ENCODE measurements around the gene PLCH1. TPM values are rescaled to one million over a fixed set of nuclear protein-coding genes. Genes with fewer than 3 reads are reported as not detected.

Gene PLCH1
- total RNA-seq, 1 donor from 2014 or later, result 0.16 TPM

- H3K27ac Mint-ChIP-seq, result no peak overlapping the region
- DNase-seq (ENCODE audit: low spot score), result no peak
- H3K4me3 Mint-ChIP-seq, result no peak overlapping the region
- intact Hi-C loops (cut with micrococcal nuclease), result no loop called here
- no peaks in the 10 kb centered on the region for H3K4me1 Mint-ChIP-seq (ENCODE audit: low read depth)
- peaks cover 3% of the 10 kb centered on the region for H3K9me3 Mint-ChIP-seq
- peaks cover 2% of the 10 kb centered on the region for H3K27me3 Mint-ChIP-seq (ENCODE audit: insufficient read depth)
- H3K36me3 Mint-ChIP-seq (ENCODE audit: low read depth), result no peaks in the 10 kb centered on the region
Observed at GRCh38 chr3:155368786-155369185, 376.1 kb downstream of the PLCH1 start.

DNA sequence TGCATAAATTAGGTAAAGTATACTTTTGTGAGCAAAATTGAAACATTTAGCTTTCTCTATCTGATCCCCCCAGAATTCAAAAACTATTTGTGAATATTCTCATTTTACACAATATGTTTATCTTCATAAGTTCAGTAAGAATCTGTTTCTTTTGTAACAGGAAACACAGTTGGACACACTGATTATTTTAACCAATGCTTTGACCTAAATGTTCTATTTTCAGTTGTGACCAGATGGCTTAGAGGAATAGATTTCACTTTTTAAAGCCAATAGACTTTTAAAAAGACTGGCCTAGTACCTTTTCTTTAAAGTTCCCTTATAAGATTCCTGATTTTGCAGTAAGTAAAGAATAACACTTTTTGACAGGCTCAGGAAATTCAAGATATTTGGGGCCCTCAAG is 377.4 kb downstream of the PLCH1 start:
- Mint-ChIP-seq H3K4me3 (no peak overlapping the region), H3K27me3 (ENCODE audit: insufficient read depth) (peaks cover 2% of the 10 kb centered on the region), H3K36me3 (ENCODE audit: low read depth) (no peaks in the 10 kb centered on the region), H3K9me3 (peaks cover 3% of the 10 kb centered on the region), H3K27ac (no peak overlapping the region), H3K4me1 (ENCODE audit: low read depth) (no peaks in the 10 kb centered on the region)
- intact Hi-C loops (cut with micrococcal nuclease), result no loop called here
- DNase-seq (ENCODE audit: low spot score), result no peak

DNA sequence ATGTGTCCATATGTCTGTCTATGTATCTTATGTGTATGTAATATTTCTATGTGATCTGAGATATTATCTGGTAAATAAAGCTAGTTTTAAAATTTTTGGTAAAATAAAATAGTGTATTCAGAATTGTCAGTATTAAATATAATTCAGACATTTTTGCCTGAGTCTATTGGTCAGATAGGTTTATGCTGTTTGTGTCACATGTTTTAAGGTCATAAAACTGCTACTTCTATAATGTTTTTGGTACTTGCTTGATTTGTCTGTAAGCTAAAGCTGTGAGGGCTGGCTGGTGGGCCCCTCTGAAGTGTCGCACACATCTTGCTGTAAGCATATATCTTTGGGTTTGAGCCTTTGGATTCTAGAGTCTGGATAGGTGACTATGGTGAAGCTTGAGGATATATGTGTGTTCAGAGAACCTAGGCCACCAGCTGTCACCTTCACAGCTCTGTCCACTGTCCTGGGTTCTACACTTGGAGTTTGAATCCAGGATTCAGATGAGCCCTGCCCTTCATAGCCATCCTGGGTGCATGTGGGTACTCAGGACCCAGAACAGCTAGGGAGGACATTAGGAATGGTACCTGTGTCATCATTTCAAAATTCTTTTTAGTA is 379.6 kb downstream of the PLCH1 start:
- no peak for DNase-seq (ENCODE audit: low spot score)
- H3K27me3 Mint-ChIP-seq (ENCODE audit: insufficient read depth), result peaks cover 2% of the 10 kb centered on the region
- H3K36me3 Mint-ChIP-seq (ENCODE audit: low read depth), result no peaks in the 10 kb centered on the region
- H3K27ac Mint-ChIP-seq, result no peak overlapping the region
- H3K9me3 Mint-ChIP-seq, result peaks cover 3% of the 10 kb centered on the region
- intact Hi-C loops (cut with micrococcal nuclease), result no loop called here
- no peaks in the 10 kb centered on the region for H3K4me1 Mint-ChIP-seq (ENCODE audit: low read depth)
- no peak overlapping the region for H3K4me3 Mint-ChIP-seq

- Mint-ChIP-seq H3K27me3 (ENCODE audit: insufficient read depth) (peaks cover 2% of the 10 kb centered on the region), H3K4me3 (no peak overlapping the region), H3K4me1 (ENCODE audit: low read depth) (no peaks in the 10 kb centered on the region), H3K9me3 (peaks cover 3% of the 10 kb centered on the region), H3K27ac (no peak overlapping the region), H3K36me3 (ENCODE audit: low read depth) (no peaks in the 10 kb centered on the region)
- intact Hi-C loops (cut with micrococcal nuclease), result no loop called here
- no peak for DNase-seq (ENCODE audit: low spot score)
Observed at GRCh38 chr3:155364492-155364891, 380.4 kb downstream of the PLCH1 start.

DNA sequence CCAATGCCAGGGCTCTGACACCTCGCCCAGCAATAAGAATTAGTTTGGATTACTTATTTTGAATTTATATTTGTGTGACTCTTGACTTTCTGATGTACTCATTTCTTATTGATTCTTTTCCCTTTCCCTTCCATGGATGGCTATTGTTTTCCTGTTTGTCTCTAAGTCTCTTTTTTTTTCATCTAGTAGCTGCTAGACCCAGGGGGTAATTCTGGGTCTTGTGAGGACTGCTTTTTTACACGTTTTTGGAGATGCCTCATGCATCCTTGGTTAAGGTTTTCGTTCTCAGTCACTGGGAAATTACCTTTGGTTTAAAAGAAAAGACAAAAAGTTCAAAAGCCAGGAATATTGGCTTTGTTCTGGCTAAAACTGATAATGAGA is 381.2 kb downstream of the PLCH1 start:
- Mint-ChIP-seq H3K36me3 (ENCODE audit: low read depth) (no peaks in the 10 kb centered on the region), H3K27me3 (ENCODE audit: insufficient read depth) (peaks cover 2% of the 10 kb centered on the region), H3K27ac (no peak overlapping the region), H3K9me3 (peaks cover 3% of the 10 kb centered on the region), H3K4me3 (no peak overlapping the region), H3K4me1 (ENCODE audit: low read depth) (no peaks in the 10 kb centered on the region)
- no peak for DNase-seq (ENCODE audit: low spot score)
- intact Hi-C loops (cut with micrococcal nuclease), result no loop called here

GRCh38 chr3:155362808-155363689 is 381.8 kb downstream of the PLCH1 start:
- no peak overlapping the region for H3K27ac Mint-ChIP-seq
- intact Hi-C loops (cut with micrococcal nuclease), result no loop called here

DNA sequence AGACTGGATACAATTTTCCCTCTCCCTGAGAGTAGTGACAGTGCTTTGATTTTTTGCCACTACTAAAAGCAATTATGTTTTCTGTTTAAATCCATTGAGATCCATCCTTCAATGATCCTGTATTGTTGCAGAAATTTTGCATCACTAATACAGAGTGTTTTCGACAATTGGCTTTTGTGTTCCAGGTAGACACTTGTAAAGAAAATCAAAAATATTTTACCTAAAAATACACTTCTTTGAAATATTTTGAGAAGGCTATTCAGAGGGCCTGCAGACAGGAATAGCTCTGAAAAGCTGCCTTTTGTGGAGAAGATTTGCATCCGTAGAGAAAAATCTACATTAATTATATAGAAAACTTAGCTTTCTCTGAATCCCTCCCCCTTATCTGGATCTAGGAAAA is 384.6 kb downstream of the PLCH1 start:
- H3K9me3 Mint-ChIP-seq, result peaks cover 3% of the 10 kb centered on the region
- H3K4me3 Mint-ChIP-seq, result no peak overlapping the region
- H3K36me3 Mint-ChIP-seq (ENCODE audit: low read depth), result no peaks in the 10 kb centered on the region
- intact Hi-C loops (cut with micrococcal nuclease), result no loop called here
- H3K27ac Mint-ChIP-seq, result no peak overlapping the region
- DNase-seq (ENCODE audit: low spot score), result no peak
- H3K4me1 Mint-ChIP-seq (ENCODE audit: low read depth), result no peaks in the 10 kb centered on the region
- peaks cover 2% of the 10 kb centered on the region for H3K27me3 Mint-ChIP-seq (ENCODE audit: insufficient read depth)

More at GRCh38 chr3:155362808-155363689, 381.8 kb downstream of the PLCH1 start:
- DNase-seq (ENCODE audit: low spot score), result no peak
- no peaks in the 10 kb centered on the region for H3K36me3 Mint-ChIP-seq (ENCODE audit: low read depth)
- no peaks in the 10 kb centered on the region for H3K27me3 Mint-ChIP-seq (ENCODE audit: insufficient read depth)
- no peaks in the 10 kb centered on the region for H3K4me1 Mint-ChIP-seq (ENCODE audit: low read depth)
- peaks cover 3% of the 10 kb centered on the region for H3K9me3 Mint-ChIP-seq
- H3K4me3 Mint-ChIP-seq, result no peak overlapping the region

DNA sequence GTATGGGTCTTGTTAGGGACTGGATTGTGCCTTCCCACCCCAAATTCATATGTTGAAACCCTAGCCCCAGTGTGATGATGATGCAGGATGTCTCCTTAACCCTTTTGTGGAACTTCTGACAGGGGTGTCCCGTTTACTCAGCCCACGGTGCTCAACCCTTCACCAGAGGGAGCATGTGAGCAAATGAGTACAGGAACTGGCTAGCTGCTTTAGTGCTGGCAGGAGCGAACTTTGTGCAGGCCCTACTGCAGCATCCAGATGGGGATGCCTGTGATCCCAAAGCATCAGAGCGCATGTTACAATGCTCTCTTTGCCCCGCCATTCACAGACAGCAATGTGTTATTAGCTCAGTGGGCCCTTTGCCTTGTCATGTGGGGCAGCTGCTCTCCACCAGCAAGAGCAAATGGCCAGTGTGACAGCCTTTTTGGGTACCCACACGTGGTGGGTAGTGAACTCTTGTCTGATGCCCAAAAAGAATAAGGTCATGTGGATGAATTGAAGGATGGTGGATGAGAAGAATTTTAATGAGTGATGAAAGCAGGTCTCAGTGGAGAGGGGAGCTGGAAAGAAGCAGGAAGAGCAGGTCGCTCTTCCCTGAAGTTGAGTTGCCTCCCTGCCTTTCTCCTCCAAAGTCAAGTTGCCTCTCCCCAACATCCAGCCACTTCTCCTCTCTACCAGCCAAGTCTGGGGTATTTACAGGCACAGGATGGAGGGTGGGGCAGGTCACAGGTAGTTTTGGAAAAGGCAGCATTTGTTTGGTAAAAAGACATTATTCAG is 388.1 kb downstream of the PLCH1 start:
- H3K36me3 Mint-ChIP-seq (ENCODE audit: low read depth), result no peaks in the 10 kb centered on the region
- intact Hi-C loops (cut with micrococcal nuclease), result no loop called here
- DNase-seq (ENCODE audit: low spot score), result no peak
- H3K27ac Mint-ChIP-seq, result no peak overlapping the region
- H3K4me3 Mint-ChIP-seq, result no peak overlapping the region
- peaks cover 3% of the 10 kb centered on the region for H3K27me3 Mint-ChIP-seq (ENCODE audit: insufficient read depth)
- no peaks in the 10 kb centered on the region for H3K9me3 Mint-ChIP-seq
- no peaks in the 10 kb centered on the region for H3K4me1 Mint-ChIP-seq (ENCODE audit: low read depth)

GRCh38 chr3:155354658-155355057 is 390.2 kb downstream of the PLCH1 start:
- Mint-ChIP-seq H3K4me1 (ENCODE audit: low read depth) (no peaks in the 10 kb centered on the region), H3K9me3 (no peaks in the 10 kb centered on the region), H3K4me3 (no peak overlapping the region), H3K27me3 (ENCODE audit: insufficient read depth) (peaks cover 3% of the 10 kb centered on the region), H3K36me3 (ENCODE audit: low read depth) (no peaks in the 10 kb centered on the region), H3K27ac (no peak overlapping the region)
- no peak for DNase-seq (ENCODE audit: low spot score)
- intact Hi-C loops (cut with micrococcal nuclease), result no loop called here

- H3K4me1 Mint-ChIP-seq (ENCODE audit: low read depth), result no peaks in the 10 kb centered on the region
- no peak overlapping the region for H3K27ac Mint-ChIP-seq
- no peak for DNase-seq (ENCODE audit: low spot score)
Observed at GRCh38 chr3:155352900-155353490, 391.9 kb downstream of the PLCH1 start.

DNA sequence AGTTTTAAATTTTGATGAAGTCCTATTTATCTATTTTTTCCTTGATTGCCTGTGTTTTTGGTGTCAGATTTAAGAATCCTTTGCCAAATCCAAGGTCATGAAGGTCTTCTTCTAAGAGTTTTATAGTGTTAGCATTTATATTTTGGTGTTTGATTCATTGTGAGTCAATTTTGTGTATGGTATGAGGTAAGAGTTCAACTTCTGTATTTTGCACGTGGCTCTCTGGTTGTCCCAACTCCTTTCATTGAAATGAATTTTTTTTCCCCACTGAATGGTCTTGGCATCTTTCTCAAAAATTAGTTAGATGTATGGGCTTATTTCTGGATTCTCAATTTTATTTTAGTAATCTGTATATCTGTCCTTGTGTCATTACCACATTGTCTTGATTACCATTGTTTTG is 394.3 kb downstream of the PLCH1 start:
- intact Hi-C loops (cut with micrococcal nuclease), result no loop called here
- no peak for DNase-seq (ENCODE audit: low spot score)
- no peak overlapping the region for H3K4me3 Mint-ChIP-seq
- H3K36me3 Mint-ChIP-seq (ENCODE audit: low read depth), result no peaks in the 10 kb centered on the region
- H3K9me3 Mint-ChIP-seq, result no peaks in the 10 kb centered on the region
- peaks cover 1% of the 10 kb centered on the region for H3K27me3 Mint-ChIP-seq (ENCODE audit: insufficient read depth)
- no peak overlapping the region for H3K27ac Mint-ChIP-seq
- no peaks in the 10 kb centered on the region for H3K4me1 Mint-ChIP-seq (ENCODE audit: low read depth)

More at GRCh38 chr3:155352900-155353490, 391.9 kb downstream of the PLCH1 start:
- H3K4me3 Mint-ChIP-seq, result no peak overlapping the region
- no peaks in the 10 kb centered on the region for H3K9me3 Mint-ChIP-seq
- H3K36me3 Mint-ChIP-seq (ENCODE audit: low read depth), result no peaks in the 10 kb centered on the region
- intact Hi-C loops (cut with micrococcal nuclease), result loop anchor here (1.0 kb wide), 1 partner anchor 349 kb away; no protein-coding TSS in a partner anchor
- H3K27me3 Mint-ChIP-seq (ENCODE audit: insufficient read depth), result peaks cover 3% of the 10 kb centered on the region

DNA sequence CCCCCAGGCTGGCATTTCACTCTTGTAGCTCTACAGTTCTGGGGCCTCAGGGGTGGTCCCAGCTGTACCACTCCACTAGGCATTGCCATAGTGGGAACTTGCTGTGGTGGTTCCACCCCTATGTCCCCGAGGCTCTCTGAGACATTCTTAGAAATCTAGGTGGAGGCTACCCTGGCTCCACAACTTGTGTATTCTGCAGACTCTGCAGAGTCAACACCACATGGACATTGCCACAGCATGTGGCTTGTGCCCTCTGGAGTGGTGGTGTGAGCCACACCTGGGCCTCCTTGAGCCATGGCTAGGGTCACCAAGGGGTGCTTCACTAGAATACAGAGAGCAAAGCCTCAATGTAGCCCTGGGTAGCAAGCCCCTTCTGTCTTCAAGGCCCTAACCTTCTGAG is 397.0 kb downstream of the PLCH1 start:
- intact Hi-C loops (cut with micrococcal nuclease), result no loop called here
- Mint-ChIP-seq H3K4me1 (ENCODE audit: low read depth) (no peaks in the 10 kb centered on the region), H3K36me3 (ENCODE audit: low read depth) (no peaks in the 10 kb centered on the region), H3K27ac (no peak overlapping the region), H3K4me3 (no peak overlapping the region), H3K27me3 (ENCODE audit: insufficient read depth) (peaks cover 2% of the 10 kb centered on the region), H3K9me3 (no peaks in the 10 kb centered on the region)
- DNase-seq (ENCODE audit: low spot score), result no peak
